WTC11 (cell line): ENCODE data around the gene RGL4. TPM values are rescaled to one million over a fixed set of nuclear protein-coding genes. Genes with fewer than 3 reads are reported as not detected.

Experiments used
- CREM ChIP-seq: sonication (generic); formaldehyde crosslinking; IDR thresholded peaks from 2 replicates; pipeline ENCODE4 v1.8.1; 2022; ENCODE audit warnings: mild to moderate bottlenecking, missing genetic modification reagents, moderate library complexity
- ESRRA ChIP-seq: sonication (generic); formaldehyde crosslinking; IDR thresholded peaks from 2 replicates; pipeline ENCODE4 v1.8.1; 2022; ENCODE audit warnings: mild to moderate bottlenecking, missing genetic modification reagents, borderline replicate concordance
- SMAD4 ChIP-seq: sonication (generic); formaldehyde crosslinking; IDR thresholded peaks from 2 replicates; pipeline ENCODE4 v1.8.0; 2022; ENCODE audit warnings: mild to moderate bottlenecking, missing genetic modification reagents
- ZNF263 ChIP-seq: sonication (generic); formaldehyde crosslinking; IDR thresholded peaks from 2 replicates; pipeline ENCODE4 v1.8.1; 2022; ENCODE audit warnings: low read depth, mild to moderate bottlenecking, moderate library complexity, missing genetic modification reagents
- total RNA-seq: library from RNA; stranded (reverse); gene quantifications from 3 replicates; pipeline ENCODE4 v1.2.3, GENCODE V29; 2021

Gene RGL4
- total RNA-seq, 1 experiment from 2014 or later: not detected

DNA sequence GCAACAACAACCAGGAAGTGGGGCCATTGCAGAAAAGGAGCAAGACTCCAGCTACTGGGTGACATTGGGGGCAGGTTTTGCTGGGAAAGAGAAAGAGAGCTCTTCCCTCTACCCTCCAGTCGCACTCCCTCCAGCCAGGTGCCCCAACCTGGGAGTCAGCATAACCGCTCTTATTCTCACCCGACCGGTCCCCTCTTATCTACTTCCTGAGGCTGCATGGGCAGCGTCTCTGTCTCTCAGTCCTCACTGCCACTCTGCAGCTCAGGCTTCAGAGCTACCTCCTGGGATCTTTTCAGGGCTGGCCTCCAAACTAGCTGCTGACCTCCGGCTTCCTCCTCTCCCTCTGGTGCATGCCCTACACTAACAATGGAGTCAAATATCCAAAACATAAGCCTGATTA, 55.0 kb downstream of the RGL4 start (continued):
- TF ChIP-seq SMAD4 (CRISPR knock-in tag) (no peak), ESRRA (CRISPR knock-in tag) (no peak), ZNF263 (no peak), CREM (CRISPR knock-in tag) (no peak)
- TF ChIP-seq, all 79 proteins: peak for 0

Other genes starting within 250 kb of the RGL4 start
- not detected in 3 replicates for gene IGLL1, start 110.7 kb upstream of the RGL4 start, total RNA-seq
- gene DRICH1, start 58.7 kb upstream of the RGL4 start, total RNA-seq: 0.21 to 0.32 TPM (median 0.26 TPM) in 3 replicates
- 3.3 to 3.6 TPM (median 3.3 TPM) in 3 replicates for gene ZNF70, start 60.1 kb downstream of the RGL4 start, total RNA-seq
- 0.81 to 1.3 TPM (median 0.87 TPM) in 3 replicates for gene VPREB3, start 63.4 kb downstream of the RGL4 start, total RNA-seq
- gene C22orf15, start 72.0 kb downstream of the RGL4 start, total RNA-seq: 2.7 to 3.6 TPM (median 3.5 TPM) in 3 replicates
- gene CHCHD10, start 77.0 kb downstream of the RGL4 start, total RNA-seq: 170 to 198 TPM (median 171 TPM) in 3 replicates
- gene MMP11, start 81.8 kb downstream of the RGL4 start, total RNA-seq: 14.5 to 16.5 TPM (median 16.2 TPM) in 3 replicates
- gene SMARCB1, start 96.0 kb downstream of the RGL4 start, total RNA-seq: 135 to 149 TPM (median 146 TPM) in 3 replicates
- 10.9 to 12.5 TPM (median 11.3 TPM) in 3 replicates for gene DERL3, start 148.0 kb downstream of the RGL4 start, total RNA-seq
- gene SLC2A11, start 166.9 kb downstream of the RGL4 start, total RNA-seq: 17.2 to 21.1 TPM (median 19.9 TPM) in 3 replicates
- gene MIF, start 203.4 kb downstream of the RGL4 start, total RNA-seq: 1,424 to 1,978 TPM (median 1,885 TPM) in 3 replicates